HepG2 (cell line): ENCODE data around the gene RUSC1. TPM values are rescaled to one million over a fixed set of nuclear protein-coding genes. Genes with fewer than 3 reads are reported as not detected.

Experiments
- BRD4 ChIP-seq: sonication (generic); formaldehyde crosslinking; IDR thresholded peaks from 2 replicates; pipeline ENCODE4 v1.4.0; 2020; ENCODE audit warnings: missing genetic modification reagents
- CREBL2 ChIP-seq: sonication (generic); formaldehyde crosslinking; IDR thresholded peaks from 2 replicates; pipeline ENCODE4 v1.8.1; 2023; ENCODE audit warnings: missing genetic modification reagents, mild to moderate bottlenecking, borderline replicate concordance
- CTCF ChIP-seq: sonication (generic); formaldehyde crosslinking; IDR thresholded peaks from 2 replicates; pipeline ENCODE4 v1.5.0; 2020; ENCODE audit warnings: mild to moderate bottlenecking, missing genetic modification reagents, moderate library complexity
- ETV5 ChIP-seq: IDR thresholded peaks from 2 replicates; pipeline ENCODE4 v1.6.1; 2018; ENCODE audit warnings: missing biosample characterization, missing genetic modification reagents, inconsistent platforms, borderline replicate concordance
- FOXM1 ChIP-seq: sonication (generic); formaldehyde crosslinking; IDR thresholded peaks from 2 replicates; pipeline ENCODE4 v1.5.0; 2020; ENCODE audit warnings: missing genetic modification reagents
- KIAA2018 ChIP-seq: sonication (generic); formaldehyde crosslinking; IDR thresholded peaks from 2 replicates; pipeline ENCODE4 v1.5.0; 2020; ENCODE audit warnings: mild to moderate bottlenecking, missing genetic modification reagents, borderline replicate concordance
- KLF11 ChIP-seq: IDR thresholded peaks from 2 replicates; pipeline ENCODE4 v1.6.1; 2016; ENCODE audit warnings: missing compliant biosample characterization
- KMT2B ChIP-seq: IDR thresholded peaks from 2 replicates; pipeline ENCODE4 v1.6.1; 2016; ENCODE audit warnings: missing genetic modification reagents, missing compliant biosample characterization
- MAZ ChIP-seq, 2 experiments: sonication (generic) in 1 of 2; formaldehyde crosslinking in 1 of 2; IDR thresholded peaks; 2 replicates each; pipeline versions ENCODE4 v1.5.0 to v1.6.1; 2012 to 2020; ENCODE audit warnings: low read depth in 2 of 2, mild to moderate bottlenecking in 2 of 2, borderline replicate concordance in 1 of 2, improper control_type of control experiment in 1 of 2, low read length in 1 of 2, missing genetic modification reagents in 1 of 2, moderate library complexity in 1 of 2
- MLLT10 ChIP-seq: sonication (generic); formaldehyde crosslinking; IDR thresholded peaks from 2 replicates; pipeline ENCODE4 v1.4.0; 2020; ENCODE audit warnings: missing genetic modification reagents
- NONO ChIP-seq, 2 experiments: fragments of 450-650 bp in 1 of 2; sonication (generic) in 1 of 2; formaldehyde crosslinking in 1 of 2; IDR thresholded peaks in 1 of 2; conservative IDR thresholded peaks in 1 of 2; 2 replicates each; pipeline versions ENCODE4 v1.6.1 to v1.8.0; 2017 to 2022; ENCODE audit warnings: mild to moderate bottlenecking in 1 of 2, missing genetic modification reagents in 1 of 2, moderate library complexity in 1 of 2
- NRL ChIP-seq: sonication (generic); formaldehyde crosslinking; IDR thresholded peaks from 2 replicates; pipeline ENCODE4 v1.5.0; 2020; ENCODE audit warnings: missing genetic modification reagents, mild to moderate bottlenecking, moderate library complexity, borderline replicate concordance
- SALL1 ChIP-seq: sonication (generic); formaldehyde crosslinking; IDR thresholded peaks from 2 replicates; pipeline ENCODE4 v1.8.0; 2022; ENCODE audit warnings: mild to moderate bottlenecking, missing genetic modification reagents
- SP5 ChIP-seq: IDR thresholded peaks from 2 replicates; pipeline ENCODE4 v1.6.1; 2016; ENCODE audit warnings: low read depth, borderline replicate concordance
- TEAD3 ChIP-seq: optimal IDR thresholded peaks from 2 replicates; pipeline ENCODE3; 2016; ENCODE audit warnings: borderline replicate concordance
- WIZ ChIP-seq: sonication (generic); formaldehyde crosslinking; IDR thresholded peaks from 2 replicates; pipeline ENCODE4 v1.5.1; 2020; ENCODE audit warnings: mild to moderate bottlenecking, missing genetic modification reagents
- ZNF3 ChIP-seq: IDR thresholded peaks from 2 replicates; pipeline ENCODE4 v1.7.0; 2017; ENCODE audit warnings: inconsistent platforms
- ZNF382 ChIP-seq: sonication (generic); formaldehyde crosslinking; IDR thresholded peaks from 2 replicates; pipeline ENCODE4 v1.5.0; 2020; ENCODE audit warnings: missing genetic modification reagents, mild to moderate bottlenecking, borderline replicate concordance
- ZNF451 ChIP-seq: sonication (generic); formaldehyde crosslinking; IDR thresholded peaks from 2 replicates; pipeline ENCODE4 v1.5.0; 2020; ENCODE audit warnings: mild to moderate bottlenecking, missing genetic modification reagents
- ZNF557 ChIP-seq: sonication (generic); formaldehyde crosslinking; IDR thresholded peaks from 2 replicates; pipeline ENCODE4 v1.4.0; 2020; ENCODE audit warnings: missing genetic modification reagents
- polyA plus RNA-seq, 8 experiments: library from polyadenylated mRNA; depleted of rRNA in 3 of 8; stranded (reverse) in 7 of 8; unstranded in 1 of 8; fragments of >200 nt; fragmentation: Illumina TruSeq in 4 of 8; extraction: Trizol in 4 of 8; gene quantifications; 2 replicates each; pipeline versions ENCODE4 v1.2.1 to v1.2.3, GENCODE V29; 2011 to 2016; ENCODE audit warnings: low read depth in 4 of 8, missing spikeins in 1 of 8, mixed read lengths in 1 of 8; ENCODE audit not compliant: insufficient read depth in 1 of 8
- total RNA-seq, 5 experiments: library from RNA; depleted of rRNA; stranded (reverse); fragments of >200 nt; fragmentation: Illumina TruSeq; extraction: Trizol; gene quantifications; 2 replicates each; pipeline ENCODE4 v1.2.3, GENCODE V29; 2016; ENCODE audit warnings: low read depth in 1 of 5

The RUSC1 gene
- total and polyA plus RNA-seq, 2 of the 13 experiments (the other 11 are each of a cell fraction or from before 2014, with no cell fraction given): 18.7 to 20.4 TPM

- no peak for TF ChIP-seq BRD4 (CRISPR knock-in tag)
- TF ChIP-seq KMT2B (CRISPR knock-in tag): 0 out of 2 replicates have a peak, but pooled peaks have one; percentile 41
- TF ChIP-seq ZNF3 (CRISPR knock-in tag): no peak; the same call in 1 of the 2 replicates
- no peak for TF ChIP-seq MAZ (IDR thresholded peaks at IDR 0.05; ENCODE audit: borderline replicate concordance, low read depth, low read length)
- TF ChIP-seq MAZ (CRISPR knock-in tag; IDR thresholded peaks at IDR 0.05; ENCODE audit: low read depth): peak; percentile 40; the same call in 1 of the 2 replicates
- TF ChIP-seq ZNF557 (CRISPR knock-in tag): 0 out of 2 replicates have a peak, but pooled peaks have one; percentile 7
- TF ChIP-seq NRL (CRISPR knock-in tag): no peak; the same call in none of the 2 replicates
- TF ChIP-seq KIAA2018 (CRISPR knock-in tag): no peak
- TF ChIP-seq ZNF451: 0 out of 2 replicates have a peak, but pooled peaks have one; percentile 2
- no peak for TF ChIP-seq CREBL2 (CRISPR knock-in tag)
- TF ChIP-seq TEAD3 (CRISPR knock-in tag): no peak
- TF ChIP-seq FOXM1 (CRISPR knock-in tag): no peak
- TF ChIP-seq ETV5: 0 out of 2 replicates have a peak, but pooled peaks have one; percentile 18
- TF ChIP-seq SP5 (CRISPR knock-in tag): peak; percentile 54; the same call in 1 of the 2 replicates
- TF ChIP-seq WIZ (CRISPR knock-in tag): no peak
- TF ChIP-seq ZNF382 (CRISPR knock-in tag): no peak
- TF ChIP-seq MLLT10: no peak
- TF ChIP-seq NONO (IDR thresholded peaks at IDR 0.05): no peak
- peak; percentile 52; the same call in 1 of the 2 replicates for TF ChIP-seq NONO (CRISPR knock-in tag; conservative IDR thresholded peaks at IDR 0.05)
- no peak for TF ChIP-seq CTCF (CRISPR knock-in tag)
- no peak for TF ChIP-seq KLF11 (CRISPR knock-in tag)
- TF ChIP-seq SALL1 (CRISPR knock-in tag): peak; percentile 30; the same call in 1 of the 2 replicates
Observed at GRCh38 chr1:155324037-155324716, 3.5 kb downstream of the RUSC1 start (continued).
